OCI-LY7 (cell line): ENCODE results near the gene NFYC.

Experiments used
- CTCF ChIP-seq: fragments of 200-600 bp; sonication (generic); conservative IDR thresholded peaks from 2 replicates; pipeline ENCODE4 v1.5.1; 2014; ENCODE audit warnings: mild to moderate bottlenecking, antibody characterized with exemption, low read length, moderate library complexity, mixed read lengths
- EZH2phosphoT487 ChIP-seq: fragments of 200-600 bp; sonication (generic); IDR thresholded peaks from 2 replicates; pipeline ENCODE4 v1.6.1; 2018; ENCODE audit warnings: low read depth, borderline replicate concordance, mild to moderate bottlenecking, mixed run types, antibody characterized with exemption, low read length, moderate library complexity, mixed read lengths

- TF ChIP-seq CTCF: no peak
- TF ChIP-seq EZH2phosphoT487: no peak
Observed at GRCh38 chr1:40756523-40756922, 65.0 kb downstream of the NFYC start.
